Activated naive CD4-positive, alpha-beta T cell treated with anti-CD3 and anti-CD28 coated beads, Interleukin-2, amount 50 U/mL, for 16 hours (primary cell): ENCODE measurements around the gene BPIFB2.
"Not testable (repeated sequence)": the region's sequence is repeated elsewhere in the genome, so short reads cannot be mapped to it uniquely, and the experiment has no call there.

Experiments
- DNase-seq: peaks from one replicate; pipeline ENCODE4 v3.0.0-alpha.2; 2020

BPIFB2 gene

GRCh38 chr20:33007376-33008335, at the start of gene BPIFB2:
BPIFB2 (plus strand) TSS chr20:33007704; CDS start chr20:33008575, 871 bp downstream.
- no peak for DNase-seq

GRCh38 chr20:32958574-32958973, 48.9 kb upstream of the BPIFB2 start:
- no peak for DNase-seq

- no peak for DNase-seq
These were observed 47.9 kb upstream of the BPIFB2 start for GRCh38 chr20:32959351-32960221.

DNA sequence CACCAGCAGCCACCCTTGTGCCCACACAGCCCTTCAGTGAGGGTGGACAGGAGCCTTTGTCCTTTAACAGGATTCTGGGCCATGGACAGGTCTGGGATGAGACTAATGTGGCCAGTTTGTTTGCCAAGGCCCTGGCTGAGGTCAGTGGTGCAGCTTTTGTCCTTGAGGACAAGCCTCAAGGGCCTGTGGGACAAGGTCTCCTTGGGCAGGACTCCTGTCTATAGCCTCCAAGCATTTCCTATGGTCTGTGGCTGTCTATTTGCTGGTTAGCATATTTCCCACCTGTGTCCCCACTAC, 47.3 kb upstream of the BPIFB2 start:
- no peak for DNase-seq

DNA sequence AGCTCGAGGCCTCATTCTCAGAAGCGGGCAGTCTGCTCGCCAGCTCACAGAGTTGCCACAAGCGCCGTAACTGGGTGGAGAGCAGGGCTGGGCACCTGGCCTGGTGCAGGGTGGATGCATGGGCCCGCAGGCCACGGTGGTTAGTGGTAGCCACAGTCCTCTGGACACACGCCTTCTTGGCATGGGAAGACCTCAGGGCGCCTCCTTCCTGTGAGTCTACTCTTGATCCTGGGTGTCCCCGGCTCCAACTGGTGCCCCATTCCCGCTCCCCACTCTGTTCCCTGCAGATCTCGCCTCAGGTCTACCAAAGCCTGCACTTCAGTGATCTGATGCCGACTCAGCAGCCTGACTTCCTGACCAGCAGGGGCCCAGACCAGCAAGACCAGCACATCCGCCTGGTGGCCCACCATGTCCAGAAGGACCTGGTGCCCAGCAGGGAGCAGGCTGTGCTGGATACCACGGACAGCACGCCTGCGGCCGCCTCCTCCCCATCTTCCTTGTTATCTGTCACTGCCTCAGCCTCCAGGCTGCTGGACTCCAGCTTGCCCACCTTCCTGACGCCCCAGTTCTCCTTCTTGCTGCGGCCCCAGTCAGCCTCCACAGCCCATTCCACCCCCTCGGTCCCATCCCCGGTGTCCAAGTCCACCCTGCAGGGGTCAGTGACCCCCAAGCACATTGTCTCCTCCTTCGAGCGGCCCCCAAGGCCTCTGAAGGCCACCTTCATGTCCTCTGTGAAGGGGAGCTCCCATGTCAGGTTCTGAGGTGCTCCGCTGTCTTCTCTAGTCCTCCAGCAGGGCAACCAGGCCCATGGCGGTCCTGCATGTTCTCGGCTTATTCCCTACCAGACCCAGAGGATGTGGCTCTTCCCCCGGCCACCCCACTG, 46.4 kb upstream of the BPIFB2 start:
- no peak for DNase-seq

DNA sequence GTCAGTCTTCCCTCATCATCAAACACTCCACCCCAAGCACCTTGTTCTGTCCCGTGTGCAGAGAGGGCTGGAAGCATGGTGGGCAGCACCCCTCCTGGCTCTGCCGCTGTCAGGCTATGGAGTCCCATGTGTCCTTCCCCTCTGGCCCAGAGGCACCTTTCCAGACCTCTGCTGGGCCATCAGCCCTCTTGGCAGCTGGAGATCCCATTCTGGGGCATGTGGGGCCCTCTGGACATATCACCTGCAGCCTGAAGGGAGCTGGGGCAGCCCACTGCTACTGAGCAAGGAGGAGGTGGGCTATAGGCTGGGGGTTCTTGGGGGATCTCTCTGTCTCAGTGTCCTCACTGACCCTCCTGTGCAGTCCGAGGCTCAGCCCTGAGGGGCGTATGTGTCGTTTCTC, 45.5 kb upstream of the BPIFB2 start:
- DNase-seq = no peak

DNA sequence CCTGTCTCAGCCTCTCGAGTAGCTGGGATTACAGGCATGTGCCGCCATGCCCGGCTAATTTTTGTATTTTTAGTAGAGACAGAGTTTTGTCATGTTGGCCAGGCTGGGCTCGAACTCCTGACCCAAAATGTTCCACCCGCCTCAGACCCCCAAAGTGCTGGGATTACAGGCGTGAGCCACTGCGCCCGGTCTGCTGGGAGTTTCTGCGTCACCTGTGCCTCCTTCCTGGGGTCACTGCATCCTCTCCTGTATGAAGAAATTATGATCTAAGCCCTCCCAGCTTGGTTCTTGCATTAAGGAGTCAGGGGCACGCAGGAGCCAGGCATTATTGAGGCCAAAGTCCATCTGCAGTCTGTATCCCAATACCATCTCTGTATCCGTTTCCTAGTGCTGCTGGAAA, 44.9 kb upstream of the BPIFB2 start:
- DNase-seq = not testable (repeated sequence)

GRCh38 chr20:32963176-32963575, 44.3 kb upstream of the BPIFB2 start:
- DNase-seq = no peak

DNA sequence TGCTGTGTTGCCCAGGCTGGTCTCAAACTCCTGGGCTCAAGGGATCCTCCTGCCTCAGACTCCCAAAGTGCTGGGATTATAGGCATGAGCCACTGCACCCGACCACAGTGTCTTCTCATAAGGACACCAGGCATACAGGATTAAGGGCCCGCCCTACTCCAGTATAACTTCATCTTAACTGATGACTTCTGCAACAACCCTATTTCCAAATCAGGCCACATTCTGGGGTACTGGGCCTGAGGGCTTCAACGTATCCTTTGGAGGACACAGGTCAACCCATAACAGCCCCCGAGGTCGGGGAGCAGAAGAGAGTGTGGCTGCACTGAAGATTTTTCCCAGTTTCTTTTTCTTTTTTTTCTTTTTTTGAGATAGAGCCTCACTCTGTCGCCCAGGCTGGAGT, 42.9 kb upstream of the BPIFB2 start:
- no peak for DNase-seq

- DNase-seq = no peak
These were observed 42.4 kb upstream of the BPIFB2 start for GRCh38 chr20:32965115-32965514.

- DNase-seq = no peak
These were observed 41.7 kb upstream of the BPIFB2 start for GRCh38 chr20:32965581-32966373.

GRCh38 chr20:32966382-32966781, 41.1 kb upstream of the BPIFB2 start:
- DNase-seq = no peak

GRCh38 chr20:32966881-32967781, 40.4 kb upstream of the BPIFB2 start:
- peak; percentile 48 for DNase-seq

DNA sequence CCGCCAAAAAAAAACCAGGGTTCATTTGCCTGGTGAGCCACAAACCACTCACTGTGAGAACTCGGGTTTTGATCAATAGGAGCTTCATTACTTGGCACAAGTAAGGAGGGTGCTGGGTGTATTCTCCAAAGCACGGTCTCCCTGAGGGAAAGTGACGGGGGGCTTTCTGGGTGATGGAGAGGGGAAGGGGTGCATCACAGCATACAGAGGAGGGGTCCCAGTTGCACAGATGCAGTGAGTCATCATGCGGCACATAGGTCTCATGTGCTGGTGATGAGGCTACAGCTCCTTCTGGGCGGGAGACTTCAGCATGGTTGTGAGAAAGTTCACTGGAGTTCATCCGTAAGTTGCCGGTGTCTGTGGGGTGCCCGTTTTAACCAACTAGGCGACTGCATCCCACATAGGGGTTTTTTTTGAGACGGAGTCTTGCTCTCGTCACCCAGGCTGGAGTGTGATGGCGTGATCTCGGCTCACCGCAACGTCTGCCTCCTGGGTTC, 39.5 kb upstream of the BPIFB2 start:
- peak; percentile 50 for DNase-seq

GRCh38 chr20:32968478-32969241, 38.8 kb upstream of the BPIFB2 start:
- DNase-seq = peak; percentile 57

- DNase-seq = no peak
These were observed 38.0 kb upstream of the BPIFB2 start for GRCh38 chr20:32969356-32970114.

DNA sequence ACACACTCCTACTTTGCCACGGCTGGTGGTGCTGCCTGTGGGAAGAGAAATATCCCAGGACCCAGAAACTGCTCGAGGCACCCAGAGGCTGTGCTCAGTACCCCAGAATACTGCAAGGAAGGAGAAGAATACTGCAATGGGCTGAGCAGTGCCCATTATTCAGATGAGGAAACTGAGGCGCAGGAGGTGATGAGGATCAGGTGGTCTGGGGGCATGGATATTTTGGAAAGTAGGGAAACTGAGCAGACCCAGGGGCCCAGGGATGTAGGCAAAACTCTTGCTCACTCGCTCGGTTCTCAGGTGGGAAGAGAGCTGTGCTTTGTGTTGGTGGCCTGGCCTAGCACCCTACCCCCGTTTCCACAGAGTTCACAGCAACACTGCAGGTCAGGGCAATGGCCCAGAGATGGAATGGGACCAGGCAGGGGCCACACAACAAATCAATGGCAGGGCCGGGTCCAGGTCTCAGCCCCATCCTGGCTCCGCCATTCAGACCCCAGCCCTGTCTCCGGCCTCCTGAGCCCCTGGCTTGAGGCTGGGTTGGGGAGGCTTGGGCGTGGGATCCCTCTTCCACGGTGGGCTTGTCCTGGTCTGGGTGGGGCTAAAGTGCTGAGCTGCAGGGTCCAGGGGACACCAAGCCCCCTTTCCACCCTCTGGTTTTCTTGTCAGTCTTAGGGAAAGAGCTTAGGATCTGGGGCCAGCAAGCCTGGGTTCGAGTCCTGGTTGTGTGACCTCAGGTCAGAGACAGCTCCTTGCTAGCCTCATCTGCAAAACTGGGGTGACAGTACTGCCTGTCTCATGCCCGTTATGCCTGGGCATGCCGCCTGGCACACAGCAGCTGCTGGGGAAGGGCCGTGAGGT, 37.2 kb upstream of the BPIFB2 start:
- no peak for DNase-seq

DNA sequence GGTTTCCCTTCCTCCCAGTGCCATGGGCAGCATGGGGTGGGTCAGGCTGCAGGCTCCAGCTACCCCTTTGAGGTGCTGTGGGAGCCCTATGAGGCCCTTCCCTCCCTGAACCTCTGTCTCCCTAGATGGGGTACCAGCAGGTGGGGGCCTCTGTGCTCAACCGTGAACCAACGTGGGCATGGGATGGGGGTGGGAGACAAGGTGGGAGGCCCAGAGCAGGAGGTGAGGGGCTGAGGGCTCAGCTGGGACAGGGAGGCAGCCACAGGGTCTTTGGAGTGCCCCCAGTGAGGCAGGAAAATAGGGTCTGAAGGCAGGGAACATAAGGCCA, 36.6 kb upstream of the BPIFB2 start:
- DNase-seq = no peak
